Neural progenitor cell (in vitro differentiated cells): Measurements from ENCODE around the gene INPP5D. TPM values are rescaled to one million over a fixed set of nuclear protein-coding genes. Genes with fewer than 3 reads are reported as not detected.

Experiments used
- DNase-seq: peaks from one replicate; pipeline ENCODE4 v3.0.0-alpha.2; 2016; ENCODE audit warnings: low spot score
- H2AFZ ChIP-seq: fragments of 200-600 bp; sonication (generic); replicated peaks from 2 replicates; pipeline ENCODE4 v1.6.1; 2016; ENCODE audit warnings: antibody characterized with exemption
- H3F3A ChIP-seq: fragments of 200-600 bp; sonication (generic); 2 replicates; pipeline ENCODE4 v1.6.1; 2016; ENCODE audit warnings: antibody characterized with exemption, low read depth
- H3K27ac ChIP-seq: fragments of 200-600 bp; sonication (generic); 2 replicates; pipeline ENCODE4 v1.5.1; 2016; ENCODE audit warnings: mild to moderate bottlenecking
- H3K27me3 ChIP-seq: fragments of 200-600 bp; sonication (generic); 2 replicates; pipeline ENCODE4 v1.6.1; 2016; ENCODE audit warnings: mild to moderate bottlenecking, moderate library complexity
- H3K36me3 ChIP-seq: fragments of 200-600 bp; sonication (generic); 2 replicates; pipeline ENCODE4 v1.5.1; 2016
- H3K4me1 ChIP-seq: fragments of 200-600 bp; sonication (generic); 2 replicates; pipeline ENCODE4 v1.6.1; 2016; ENCODE audit warnings: mixed run types
- H3K4me2 ChIP-seq: fragments of 200-600 bp; sonication (generic); 2 replicates; pipeline ENCODE4 v1.6.1; 2016
- H3K4me3 ChIP-seq: fragments of 200-600 bp; sonication (generic); 2 replicates; pipeline ENCODE4 v1.5.1; 2016
- H3K79me2 ChIP-seq: fragments of 200-600 bp; sonication (generic); 2 replicates; pipeline ENCODE4 v1.6.1; 2016; ENCODE audit warnings: low read depth
- H3K9ac ChIP-seq: fragments of 200-600 bp; sonication (generic); 2 replicates; pipeline ENCODE4 v1.6.1; 2016
- H3K9me3 ChIP-seq: fragments of 200-600 bp; sonication (generic); 2 replicates; pipeline ENCODE4 v1.5.1; 2016; ENCODE audit warnings: low read depth
- H4K20me1 ChIP-seq: fragments of 200-600 bp; sonication (generic); 2 replicates; pipeline ENCODE4 v1.6.1; 2016; ENCODE audit warnings: low read depth
- H3K27ac Mint-ChIP-seq: 3 replicates; pipeline ENCODE4 v1.8.0; 2021; ENCODE audit warnings: mixed read lengths
- H3K27me3 Mint-ChIP-seq: 2 replicates; pipeline ENCODE4 v1.8.0; 2022; ENCODE audit warnings: low read depth, mild to moderate bottlenecking, inconsistent platforms, moderate library complexity, mixed read lengths; ENCODE audit not compliant: insufficient read depth
- H3K36me3 Mint-ChIP-seq: 3 replicates; pipeline ENCODE4 v1.8.0; 2021; ENCODE audit warnings: mixed read lengths
- H3K4me1 Mint-ChIP-seq: 3 replicates; pipeline ENCODE4 v1.8.0; 2021; ENCODE audit warnings: mixed read lengths
- H3K4me3 Mint-ChIP-seq: 3 replicates; pipeline ENCODE4 v1.8.0; 2021; ENCODE audit warnings: mild to moderate bottlenecking, moderate library complexity, mixed read lengths
- H3K9me3 Mint-ChIP-seq: 3 replicates; pipeline ENCODE4 v1.8.0; 2020; ENCODE audit warnings: mixed read lengths
- CTCF ChIP-seq: fragments of 200-600 bp; sonication (generic); IDR thresholded peaks from 2 replicates; pipeline ENCODE4 v1.5.1; 2017; ENCODE audit warnings: antibody characterized with exemption, mild to moderate bottlenecking
- EZH2 ChIP-seq: fragments of 200-600 bp; sonication (generic); IDR thresholded peaks from 2 replicates; pipeline ENCODE4 v1.6.1; 2017; ENCODE audit warnings: antibody characterized with exemption, mild to moderate bottlenecking, moderate library complexity
- EZH2phosphoT487 ChIP-seq: fragments of 200-600 bp; sonication (generic); IDR thresholded peaks from 2 replicates; pipeline ENCODE4 v1.6.1; 2017; ENCODE audit warnings: antibody characterized with exemption
- total RNA-seq: library from RNA; depleted of rRNA; stranded (reverse); fragments of >200 nt; gene quantifications from 2 replicates; pipeline ENCODE4 v1.2.3, GENCODE V29; 2015; ENCODE audit warnings: low replicate concordance

The INPP5D gene
- total RNA-seq, 1 donor from 2014 or later: 4.2 TPM

GRCh38 chr2:233060980-233061590, 943 bp downstream of the INPP5D start:
- Histone ChIP-seq H3K4me2 (no peak overlapping the region), H3K9me3 (no peaks in the 10 kb centered on the region), H3K9ac (no peak overlapping the region), H3K27ac (no peak overlapping the region), H3F3A (no peaks in the 10 kb centered on the region), H2AFZ (no peak overlapping the region), H3K36me3 (no peaks in the 10 kb centered on the region), H3K4me3 (no peak overlapping the region), H3K27me3 (no peaks in the 10 kb centered on the region), H3K79me2 (no peaks in the 10 kb centered on the region), H4K20me1 (no peaks in the 10 kb centered on the region), H3K4me1 (peaks cover 13% of the 10 kb centered on the region)
- H3K9me3 Mint-ChIP-seq: no peaks in the 10 kb centered on the region
- no peaks in the 10 kb centered on the region for H3K36me3 Mint-ChIP-seq
- H3K4me1 Mint-ChIP-seq: peaks cover 31% of the 10 kb centered on the region
- no peak overlapping the region for H3K4me3 Mint-ChIP-seq
- H3K27ac Mint-ChIP-seq: peak overlapping the region; percentile 74
- TF ChIP-seq EZH2: no peak
- no peak for TF ChIP-seq CTCF
- no peak for TF ChIP-seq EZH2phosphoT487
- H3K27me3 Mint-ChIP-seq: peaks cover under 1% of the 10 kb centered on the region
- DNase-seq: no peak

- Histone ChIP-seq H3K27ac (no peak overlapping the region), H4K20me1 (no peaks in the 10 kb centered on the region), H3K9ac (no peak overlapping the region), H3K4me2 (no peak overlapping the region), H2AFZ (no peak overlapping the region), H3K4me3 (no peak overlapping the region), H3F3A (no peaks in the 10 kb centered on the region), H3K9me3 (no peaks in the 10 kb centered on the region), H3K79me2 (no peaks in the 10 kb centered on the region), H3K27me3 (no peaks in the 10 kb centered on the region), H3K36me3 (no peaks in the 10 kb centered on the region), H3K4me1 (peaks cover 13% of the 10 kb centered on the region)
- H3K36me3 Mint-ChIP-seq: no peaks in the 10 kb centered on the region
- no peaks in the 10 kb centered on the region for H3K9me3 Mint-ChIP-seq
- peak; percentile 49 for DNase-seq
- H3K4me1 Mint-ChIP-seq: peaks cover 31% of the 10 kb centered on the region
- H3K27ac Mint-ChIP-seq: peak overlapping the region; percentile 95
- TF ChIP-seq EZH2phosphoT487: no peak
- no peak for TF ChIP-seq CTCF
- TF ChIP-seq EZH2: no peak
- H3K4me3 Mint-ChIP-seq: no peak overlapping the region
- peaks cover 3% of the 10 kb centered on the region for H3K27me3 Mint-ChIP-seq
Measured at GRCh38 chr2:233061591-233062450, 1.7 kb downstream of the INPP5D start.

- Histone ChIP-seq H3K4me3 (no peak overlapping the region), H3K36me3 (no peaks in the 10 kb centered on the region), H2AFZ (no peak overlapping the region), H3F3A (no peaks in the 10 kb centered on the region), H3K27ac (no peak overlapping the region), H3K9ac (no peak overlapping the region), H3K27me3 (no peaks in the 10 kb centered on the region), H3K9me3 (no peaks in the 10 kb centered on the region), H4K20me1 (no peaks in the 10 kb centered on the region), H3K4me2 (no peak overlapping the region), H3K4me1 (peaks cover 13% of the 10 kb centered on the region), H3K79me2 (no peaks in the 10 kb centered on the region)
- Mint-ChIP-seq H3K4me1 (peaks cover 31% of the 10 kb centered on the region), H3K27me3 (peaks cover 3% of the 10 kb centered on the region), H3K36me3 (no peaks in the 10 kb centered on the region), H3K4me3 (no peak overlapping the region), H3K9me3 (no peaks in the 10 kb centered on the region), H3K27ac (peak overlapping the region; percentile 78)
- TF ChIP-seq EZH2phosphoT487: no peak
- no peak for TF ChIP-seq CTCF
- TF ChIP-seq EZH2: no peak
- DNase-seq: no peak
Measured at GRCh38 chr2:233062451-233062850, 2.3 kb downstream of the INPP5D start.
